ENCODE data around the gene TNIP1. TPM values are rescaled to one million over a fixed set of nuclear protein-coding genes. Genes with fewer than 3 reads are reported as not detected.

The TNIP1 gene
- total RNA-seq, 5 donors from 2014 or later (not counting 1 experiment from before 2014, with no cell fraction given) = 118 to 211 (median 170) TPM

DNA sequence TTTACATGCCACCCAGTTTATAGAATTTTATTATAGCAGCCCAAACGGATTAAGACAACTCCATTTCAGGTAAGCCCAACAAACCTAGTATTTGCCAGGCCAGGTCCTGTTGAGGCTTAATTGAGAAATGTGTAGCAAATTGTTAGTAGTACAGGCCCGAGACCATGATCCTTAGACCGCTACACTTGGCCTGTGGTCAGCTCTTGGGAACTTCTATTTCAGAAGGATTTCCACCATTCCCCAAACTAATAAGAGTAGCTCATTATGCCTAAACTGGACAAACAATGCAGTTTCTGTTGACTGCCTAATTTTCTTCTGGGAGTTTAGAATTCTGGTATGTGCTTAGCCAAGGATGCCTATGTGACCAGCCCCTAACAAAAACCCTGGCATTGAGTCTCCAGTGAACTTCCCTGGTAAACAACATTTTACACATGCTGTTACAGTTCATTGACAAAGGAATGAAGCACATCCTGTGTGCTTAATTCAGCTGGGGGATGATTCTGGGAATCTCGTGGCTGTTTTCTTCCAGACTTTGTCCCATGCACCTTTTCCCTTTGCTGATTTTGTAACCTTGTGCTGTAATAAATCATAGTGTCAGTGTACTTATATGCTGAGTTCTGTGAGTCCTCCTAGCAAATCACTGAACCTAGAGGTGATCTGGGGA, 66.0 kb downstream of the TNIP1 start:
- no CpG with 5 or more reads among the region's 4 CpGs for WGBS (ENCODE audit: insufficient coverage)
- Mint-ChIP-seq H3K4me3 (no peak overlapping the region), H3K9me3 (no peaks in the 10 kb centered on the region), H3K27ac (no peak overlapping the region), H3K27me3 (peaks cover 3 to 6% of the 10 kb centered on the region in 2 donors), H3K4me1 (peaks cover 0 to 16% (median 12%) of the 10 kb centered on the region in 3 donors), H3K36me3 (no peaks in the 10 kb centered on the region)
- ChIA-PET CTCF (no interaction called here), POLR2A (no interaction called here)
- no peak for DNase-seq
- no peak for ATAC-seq (replicated peaks in 1 of 4)
- Histone ChIP-seq H3K36me3 (ENCODE audit: control insufficient read depth in 2 of 2, extremely low read depth in 1 of 2, insufficient read depth in 1 of 2, low read length in 1 of 2) (no peaks in the 10 kb centered on the region), H3K9me3 (no peaks in the 10 kb centered on the region), H3K4me3 (ENCODE audit: control insufficient read depth in 1 of 2, extremely low read depth in 1 of 2, low read length in 1 of 2) (no peak overlapping the region), H3K4me1 (ENCODE audit: control insufficient read depth in 1 of 2, extremely low read depth in 1 of 2, insufficient read depth in 2 of 2, low read length in 2 of 2) (peaks cover 0 to 3% of the 10 kb centered on the region in 2 experiments), H3K27ac (ENCODE audit: low read length) (no peak overlapping the region), H3K27me3 (replicated peaks in 1 of 2; ENCODE audit: control insufficient read depth in 2 of 2, extremely low read depth in 1 of 2, insufficient read depth in 2 of 2, low read length in 1 of 2) (peaks cover 0 to 4% of the 10 kb centered on the region in 2 experiments)

DNA sequence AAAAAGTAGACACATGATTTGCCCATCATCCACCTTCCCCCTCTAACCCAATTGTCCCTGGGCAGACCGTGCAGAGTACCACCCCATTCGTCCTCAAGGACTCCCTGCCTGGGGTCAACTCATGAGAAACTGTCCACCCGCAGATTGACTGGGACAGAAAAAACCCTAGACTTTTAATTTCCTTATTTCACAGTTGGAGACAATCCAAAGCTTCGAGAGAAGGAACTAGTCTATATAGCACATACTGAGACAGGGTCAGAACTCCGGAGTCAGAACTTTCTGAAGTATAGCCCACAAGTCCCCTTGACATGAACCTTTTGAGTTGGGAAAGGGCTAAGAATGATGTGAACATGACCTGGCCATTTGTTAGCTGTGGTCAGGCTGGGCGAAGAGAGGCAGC, 68.0 kb downstream of the TNIP1 start:
- Mint-ChIP-seq H3K27me3 (peaks cover 6 to 8% of the 10 kb centered on the region in 2 donors), H3K4me1 (peaks cover 0 to 3% (median 0%) of the 10 kb centered on the region in 3 donors), H3K9me3 (no peaks in the 10 kb centered on the region), H3K27ac (no peak overlapping the region), H3K4me3 (no peak overlapping the region), H3K36me3 (no peaks in the 10 kb centered on the region)
- Histone ChIP-seq H3K9me3 (no peaks in the 10 kb centered on the region), H3K4me1 (ENCODE audit: control insufficient read depth in 1 of 2, extremely low read depth in 1 of 2, insufficient read depth in 2 of 2, low read length in 2 of 2) (no peaks in the 10 kb centered on the region), H3K36me3 (ENCODE audit: control insufficient read depth in 2 of 2, extremely low read depth in 1 of 2, insufficient read depth in 1 of 2, low read length in 1 of 2) (no peaks in the 10 kb centered on the region), H3K4me3 (ENCODE audit: control insufficient read depth in 1 of 2, extremely low read depth in 1 of 2, low read length in 1 of 2) (no peak overlapping the region), H3K27ac (ENCODE audit: low read length) (no peak overlapping the region), H3K27me3 (replicated peaks in 1 of 2; ENCODE audit: control insufficient read depth in 2 of 2, extremely low read depth in 1 of 2, insufficient read depth in 2 of 2, low read length in 1 of 2) (peaks cover 0 to 4% of the 10 kb centered on the region in 2 experiments)
- ChIA-PET POLR2A (interaction anchor here in 1 of 2 donors (0.6 kb wide), 1 partner anchor 1646 kb away, joined by 7 read pairs; no protein-coding TSS in a partner anchor), CTCF (no interaction called here)
- no peak for ATAC-seq (replicated peaks in 1 of 4)
- WGBS (ENCODE audit: insufficient coverage) = 74% methylated on average over 3 of the region's 6 CpGs
- DNase-seq = no peak

DNA sequence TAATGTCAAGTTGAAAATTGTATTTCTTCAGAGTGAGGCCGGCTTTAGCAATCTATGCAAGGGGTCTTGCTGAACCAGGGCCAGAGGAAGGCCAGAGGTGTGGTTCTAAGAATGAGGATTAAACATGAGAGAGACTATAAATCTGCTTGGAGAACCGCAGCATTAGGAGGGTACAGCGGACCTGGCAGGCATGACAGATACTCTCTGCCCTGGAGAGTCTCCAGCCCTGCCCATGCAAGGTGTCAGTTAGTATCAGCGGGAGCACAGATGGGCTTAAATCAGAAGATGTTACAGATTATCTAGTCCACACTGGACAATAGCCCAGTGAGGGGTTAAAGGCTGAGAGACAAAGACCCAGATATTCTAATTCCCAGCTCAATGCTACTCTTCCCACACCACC, 71.9 kb downstream of the TNIP1 start:
- H3K9me3 ChIP-seq = no peaks in the 10 kb centered on the region
- no peaks in the 10 kb centered on the region for H3K36me3 ChIP-seq (ENCODE audit: control insufficient read depth in 2 of 2, extremely low read depth in 1 of 2, insufficient read depth in 1 of 2, low read length in 1 of 2)
- Mint-ChIP-seq H3K27ac (no peak overlapping the region), H3K4me3 (no peak overlapping the region), H3K4me1 (no peaks in the 10 kb centered on the region), H3K36me3 (no peaks in the 10 kb centered on the region), H3K9me3 (no peaks in the 10 kb centered on the region), H3K27me3 (peaks cover 6 to 8% of the 10 kb centered on the region in 2 donors)
- H3K4me3 ChIP-seq (ENCODE audit: control insufficient read depth in 1 of 2, extremely low read depth in 1 of 2, low read length in 1 of 2) = no peak overlapping the region
- no peak for DNase-seq
- H3K4me1 ChIP-seq (ENCODE audit: control insufficient read depth in 1 of 2, extremely low read depth in 1 of 2, insufficient read depth in 2 of 2, low read length in 2 of 2) = no peaks in the 10 kb centered on the region
- ChIA-PET POLR2A (no interaction called here), CTCF (no interaction called here)
- peaks cover 0 to 7% of the 10 kb centered on the region in 2 experiments for H3K27me3 ChIP-seq (replicated peaks in 1 of 2; ENCODE audit: control insufficient read depth in 2 of 2, extremely low read depth in 1 of 2, insufficient read depth in 2 of 2, low read length in 1 of 2)
- 91% methylated on average over 3 of the region's 4 CpGs for WGBS (ENCODE audit: insufficient coverage)
- no peak for ATAC-seq (replicated peaks in 1 of 4)
- no peak overlapping the region for H3K27ac ChIP-seq (ENCODE audit: low read length)

DNA sequence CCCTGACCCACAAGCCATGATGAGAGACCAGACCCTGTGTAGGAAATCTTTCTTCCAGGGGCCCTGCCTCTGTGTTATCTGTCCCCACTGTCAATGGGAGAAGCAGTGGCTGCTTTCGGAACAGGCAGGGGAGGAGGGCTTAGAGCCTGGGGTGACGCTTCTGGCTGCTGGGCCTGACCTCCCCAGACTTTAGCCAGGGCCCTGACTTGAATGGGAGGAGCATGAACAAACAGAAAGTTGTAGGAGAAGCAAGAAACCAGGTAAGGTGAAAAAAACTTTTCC, 72.7 kb downstream of the TNIP1 start:
- DNase-seq = no peak
- POLR2A ChIA-PET = no interaction called here
- H3K4me3 ChIP-seq (ENCODE audit: control insufficient read depth in 1 of 2, extremely low read depth in 1 of 2, low read length in 1 of 2) = no peak overlapping the region
- CTCF ChIA-PET = no interaction called here
- no peaks in the 10 kb centered on the region for H3K4me1 Mint-ChIP-seq
- no peak overlapping the region for H3K4me3 Mint-ChIP-seq
- H3K36me3 Mint-ChIP-seq = no peaks in the 10 kb centered on the region
- H3K27me3 ChIP-seq (replicated peaks in 1 of 2; ENCODE audit: control insufficient read depth in 2 of 2, extremely low read depth in 1 of 2, insufficient read depth in 2 of 2, low read length in 1 of 2) = peaks cover 0 to 7% of the 10 kb centered on the region in 2 experiments
- WGBS (ENCODE audit: insufficient coverage) = no CpG with 5 or more reads among the region's 2 CpGs
- no peak overlapping the region for H3K27ac ChIP-seq (ENCODE audit: low read length)
- peaks cover 6 to 8% of the 10 kb centered on the region in 2 donors for H3K27me3 Mint-ChIP-seq
- H3K9me3 Mint-ChIP-seq = no peaks in the 10 kb centered on the region
- no peak overlapping the region for H3K27ac Mint-ChIP-seq
- H3K36me3 ChIP-seq (ENCODE audit: control insufficient read depth in 2 of 2, extremely low read depth in 1 of 2, insufficient read depth in 1 of 2, low read length in 1 of 2) = no peaks in the 10 kb centered on the region
- ATAC-seq (replicated peaks in 1 of 4) = no peak
- H3K9me3 ChIP-seq = no peaks in the 10 kb centered on the region
- H3K4me1 ChIP-seq (ENCODE audit: control insufficient read depth in 1 of 2, extremely low read depth in 1 of 2, insufficient read depth in 2 of 2, low read length in 2 of 2) = no peaks in the 10 kb centered on the region

DNA sequence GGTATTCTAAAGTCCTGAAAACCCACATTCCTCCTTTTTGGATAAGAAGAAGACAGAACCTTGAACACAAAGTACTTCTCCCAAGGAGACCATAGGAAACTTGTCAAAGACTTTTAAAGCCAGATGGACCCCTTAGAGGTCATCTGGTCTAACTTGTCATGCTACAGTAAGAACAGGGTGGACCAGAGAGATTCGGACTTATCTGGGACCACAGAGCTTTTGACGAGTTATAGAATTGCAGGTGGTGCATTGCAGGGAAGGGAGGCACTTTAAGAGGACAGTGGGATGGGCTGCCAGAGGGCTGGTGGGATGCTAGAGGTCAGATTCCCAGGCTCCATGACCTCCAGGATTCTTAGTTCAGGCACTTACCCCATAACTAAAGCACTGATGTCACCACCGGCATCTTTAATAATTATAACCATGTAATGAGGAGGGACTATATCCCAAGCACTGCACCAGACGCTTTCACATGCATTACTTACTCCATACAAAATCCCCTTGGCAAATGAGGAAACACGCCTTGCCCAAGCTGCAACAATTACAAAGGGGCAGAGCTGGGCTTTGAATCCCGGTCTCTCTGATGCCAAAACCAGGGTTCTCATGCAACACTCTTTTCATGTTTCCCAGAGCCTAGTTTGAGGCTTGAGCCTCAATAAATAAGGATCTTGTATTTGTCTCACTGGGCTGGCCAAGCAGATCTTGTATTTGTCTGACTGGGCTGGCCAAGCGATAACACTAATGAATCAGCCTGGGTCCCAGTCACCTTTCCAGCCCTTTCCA, 73.2 kb downstream of the TNIP1 start:
- no peaks in the 10 kb centered on the region for H3K4me1 ChIP-seq (ENCODE audit: control insufficient read depth in 1 of 2, extremely low read depth in 1 of 2, insufficient read depth in 2 of 2, low read length in 2 of 2)
- Mint-ChIP-seq H3K27me3 (peaks cover 6 to 8% of the 10 kb centered on the region in 2 donors), H3K27ac (no peak overlapping the region), H3K9me3 (no peaks in the 10 kb centered on the region), H3K36me3 (no peaks in the 10 kb centered on the region), H3K4me1 (no peaks in the 10 kb centered on the region), H3K4me3 (no peak overlapping the region)
- ATAC-seq (replicated peaks in 1 of 4) = no peak
- ChIA-PET CTCF (interaction anchor here in 1 of 2 donors (0.6 kb wide), 1 partner anchor 1137 kb away, joined by 5 read pairs; no protein-coding TSS in a partner anchor), POLR2A (no interaction called here)
- no peak overlapping the region for H3K27ac ChIP-seq (ENCODE audit: low read length)
- H3K4me3 ChIP-seq (ENCODE audit: control insufficient read depth in 1 of 2, extremely low read depth in 1 of 2, low read length in 1 of 2) = no peak overlapping the region
- H3K9me3 ChIP-seq = no peaks in the 10 kb centered on the region
- 87% methylated on average over 6 of the region's 7 CpGs for WGBS (ENCODE audit: insufficient coverage)
- H3K27me3 ChIP-seq (replicated peaks in 1 of 2; ENCODE audit: control insufficient read depth in 2 of 2, extremely low read depth in 1 of 2, insufficient read depth in 2 of 2, low read length in 1 of 2) = peaks cover 0 to 7% of the 10 kb centered on the region in 2 experiments
- no peak for DNase-seq
- H3K36me3 ChIP-seq (ENCODE audit: control insufficient read depth in 2 of 2, extremely low read depth in 1 of 2, insufficient read depth in 1 of 2, low read length in 1 of 2) = no peaks in the 10 kb centered on the region

DNA sequence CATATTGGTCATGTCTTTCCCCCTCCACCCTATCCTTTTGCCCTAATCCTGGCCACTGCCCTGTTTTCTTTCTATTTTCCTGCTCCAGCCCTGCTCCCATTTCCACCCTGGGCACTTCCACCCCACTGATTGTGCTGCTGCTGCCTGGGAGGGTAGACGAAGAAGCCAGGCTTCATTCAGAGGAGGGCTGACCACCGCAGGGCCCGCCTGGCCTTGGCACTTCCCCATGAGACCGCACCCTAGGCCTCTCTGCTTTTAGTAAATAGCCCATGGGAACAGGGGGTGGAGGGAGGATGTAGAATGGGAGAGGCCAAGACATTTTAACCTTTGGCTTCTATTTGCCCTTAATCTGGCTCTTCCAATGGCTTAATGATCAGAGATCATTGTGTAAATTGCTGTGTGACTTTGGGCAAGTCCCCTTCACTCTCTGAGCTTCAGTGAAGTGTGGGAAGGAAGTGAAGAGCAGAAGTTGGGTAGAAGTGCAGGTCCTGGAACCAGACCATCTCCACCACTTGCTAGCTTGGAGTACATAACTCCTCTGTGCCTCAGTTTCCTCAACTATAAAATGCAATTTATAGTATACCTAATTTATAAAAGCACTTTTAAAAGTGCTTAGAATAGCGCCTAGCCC, 74.0 kb downstream of the TNIP1 start:
- Mint-ChIP-seq H3K36me3 (no peaks in the 10 kb centered on the region), H3K4me1 (no peaks in the 10 kb centered on the region), H3K27me3 (peaks cover 4 to 7% of the 10 kb centered on the region in 2 donors), H3K4me3 (no peak overlapping the region), H3K27ac (no peak overlapping the region), H3K9me3 (no peaks in the 10 kb centered on the region)
- Histone ChIP-seq H3K36me3 (ENCODE audit: control insufficient read depth in 2 of 2, extremely low read depth in 1 of 2, insufficient read depth in 1 of 2, low read length in 1 of 2) (no peaks in the 10 kb centered on the region), H3K27ac (ENCODE audit: low read length) (no peak overlapping the region), H3K27me3 (replicated peaks in 1 of 2; ENCODE audit: control insufficient read depth in 2 of 2, extremely low read depth in 1 of 2, insufficient read depth in 2 of 2, low read length in 1 of 2) (peaks cover 0 to 7% of the 10 kb centered on the region in 2 experiments), H3K9me3 (no peaks in the 10 kb centered on the region), H3K4me1 (ENCODE audit: control insufficient read depth in 1 of 2, extremely low read depth in 1 of 2, insufficient read depth in 2 of 2, low read length in 2 of 2) (no peaks in the 10 kb centered on the region), H3K4me3 (ENCODE audit: control insufficient read depth in 1 of 2, extremely low read depth in 1 of 2, low read length in 1 of 2) (no peak overlapping the region)
- POLR2A ChIA-PET = no interaction called here
- no peak for DNase-seq
- WGBS (ENCODE audit: insufficient coverage) = 90% methylated on average over 3 of the region's 5 CpGs
- CTCF ChIA-PET = interaction anchor here in 1 of 2 donors (0.6 kb wide), 1 partner anchor 1138 kb away, joined by 5 read pairs; no protein-coding TSS in a partner anchor
- no peak for ATAC-seq (replicated peaks in 1 of 4)
